Aorta (tissue), 5 donors: ENCODE results near the gene TLCD5. TPM values are rescaled to one million over a fixed set of nuclear protein-coding genes. Genes with fewer than 3 reads are reported as not detected.

ENCODE experiments used
- ATAC-seq: fragments of 200-7000 bp; cut with Tn5 transposase; one replicate; pipeline ENCODE4 v1.9.1; 2022; ENCODE audit warnings: moderate library complexity; ENCODE audit not compliant: low FRiP score
- DNase-seq, 2 donors: peaks; one replicate each; pipeline ENCODE4 v3.0.0-alpha.2; 2020
- H3K27ac ChIP-seq, 2 donors: one replicate each; pipeline ENCODE4 v1.5.1; 2013; ENCODE audit warnings: low read length in 2 of 2, mild to moderate bottlenecking in 2 of 2, moderate library complexity in 2 of 2, control low read depth in 1 of 2, inconsistent platforms in 1 of 2, low read depth in 1 of 2
- H3K27me3 ChIP-seq, 2 donors: one replicate each; pipeline ENCODE4 v1.6.1; 2013; ENCODE audit warnings: control low read depth in 1 of 2, low read length in 1 of 2, mild to moderate bottlenecking in 1 of 2, moderate library complexity in 1 of 2; ENCODE audit not compliant: insufficient read depth in 2 of 2, control insufficient read depth in 1 of 2
- H3K36me3 ChIP-seq, 2 donors: one replicate each; pipeline ENCODE4 v1.6.1; 2013; ENCODE audit warnings: control low read depth in 1 of 2, low read length in 1 of 2, mild to moderate bottlenecking in 1 of 2; ENCODE audit not compliant: insufficient read depth in 2 of 2, control insufficient read depth in 1 of 2
- H3K4me1 ChIP-seq, 2 donors: one replicate each; pipeline ENCODE4 v1.6.1; 2013; ENCODE audit warnings: low read length in 2 of 2, control low read depth in 1 of 2, mild to moderate bottlenecking in 1 of 2, moderate library complexity in 1 of 2; ENCODE audit not compliant: insufficient read depth in 2 of 2, control insufficient read depth in 1 of 2
- H3K4me3 ChIP-seq, 2 donors: one replicate each; pipeline ENCODE4 v1.5.1; 2013; ENCODE audit warnings: low read length in 2 of 2, control low read depth in 1 of 2, mild to moderate bottlenecking in 1 of 2
- H3K9me3 ChIP-seq: one replicate; pipeline ENCODE4 v1.6.1; 2013; ENCODE audit warnings: mild to moderate bottlenecking, low read length; ENCODE audit not compliant: control insufficient read depth
- WGBS, 2 donors: extraction: QIAGEN DNeasy Blood & Tissue Kit; methylation state at CpG; one replicate each; pipeline ENCODE4 v1.1.7; 2013; 5-methylcytosine and 5-hydroxymethylcytosine counted together
- intact Hi-C, 2 donors: fragments of 100-400 bp; cut with DNase I; formaldehyde crosslinking; loops; one replicate each; pipeline versions ENCODE4 v1.14.2 to v1.15.0; 2022
- polyA plus RNA-seq, 2 donors: library from polyadenylated mRNA; stranded (reverse); fragments of 200-250 nt; gene quantifications; one replicate each; pipeline ENCODE4 v1.2.3, GENCODE V29; 2013
- total RNA-seq, 2 donors: library from RNA; stranded (reverse); fragmentation: NEBNext Ultra II Directional; extraction: Animal tissue kit (Norgen Biotek cat#: 25700); gene quantifications; one replicate each; pipeline ENCODE4 v1.2.1, GENCODE V29; 2021
- donor health status: healthy with polysubstance abuse.
- donor health status: Bipolar disorder and iron deficiency.
- donor health status: DM: no; HTN: no; CAD: no.
- donor health status: DM: no; HTN: no; CAD: no.
- donor health status: DM: yes; HTN: yes; CAD: no.

The TLCD5 gene
- total and polyA plus RNA-seq, 4 donors: 2.3 to 10.5 (median 7.0) TPM

- H3K9me3 ChIP-seq: no peaks in the 10 kb centered on the region
- H3K27me3 ChIP-seq: no peaks in the 10 kb centered on the region
- DNase-seq: no peak
- intact Hi-C loops: no loop called here
- ATAC-seq: no peak
- peaks cover 0 to 5% of the 10 kb centered on the region in 2 donors for H3K36me3 ChIP-seq
- H3K4me1 ChIP-seq: peaks cover 3 to 5% of the 10 kb centered on the region in 2 donors
- 6 to 10% methylated on average over 2 of the region's 2 CpGs for WGBS, 2 donors
- H3K4me3 ChIP-seq: no peak overlapping the region
- peak overlapping the region in 1 of 2 donors; percentile 54 for H3K27ac ChIP-seq
Observed at GRCh38 chr11:120331301-120331996, 6.3 kb downstream of the TLCD5 start.

DNA sequence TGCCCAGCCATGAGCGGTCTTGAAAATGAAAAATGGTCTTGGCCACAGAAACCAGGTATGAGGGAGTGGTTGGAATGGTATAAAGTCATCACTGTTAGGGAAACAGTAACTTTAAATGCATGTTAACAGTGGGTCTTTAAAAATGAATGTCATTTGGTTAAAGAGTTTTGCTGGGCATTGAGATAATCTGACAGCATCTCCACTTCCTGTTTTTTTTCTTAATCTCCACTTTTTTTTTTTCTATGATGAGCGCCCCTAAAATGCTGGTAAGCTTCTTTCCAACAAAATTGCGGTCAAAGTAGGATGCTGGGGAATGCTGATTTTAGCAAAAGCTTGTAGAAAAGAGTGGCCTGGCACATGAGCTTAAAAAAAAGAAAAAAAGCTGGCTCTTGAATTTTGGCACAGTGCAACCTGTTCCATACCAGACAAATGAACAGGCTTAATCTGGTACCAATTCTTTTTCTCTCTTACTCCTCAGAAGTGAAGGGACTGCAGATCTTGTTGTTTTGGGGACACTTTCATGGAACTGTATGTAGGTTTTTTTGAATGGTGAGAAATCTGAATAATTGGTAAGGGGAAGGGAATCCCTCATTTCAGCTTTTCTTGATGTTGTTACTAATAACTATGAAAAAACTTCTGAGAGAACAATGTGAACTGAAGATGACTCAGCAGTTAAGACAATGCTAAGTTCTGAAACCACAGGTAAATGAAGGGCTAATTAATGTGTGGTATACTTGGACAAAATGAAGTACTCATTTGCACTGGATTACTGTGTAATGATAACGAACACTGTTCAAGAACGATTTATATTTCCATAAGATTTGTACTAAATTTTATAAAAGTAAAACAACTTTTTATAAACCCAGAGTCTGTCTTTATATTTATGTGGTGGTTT, 8.0 kb downstream of the TLCD5 start:
- H3K4me1 ChIP-seq: peaks cover 3 to 5% of the 10 kb centered on the region in 2 donors
- ATAC-seq (no peak), DNase-seq (no peak)
- no peak overlapping the region for H3K4me3 ChIP-seq
- H3K27ac ChIP-seq: peak overlapping the region in 1 of 2 donors; percentile 47
- H3K27me3 ChIP-seq: no peaks in the 10 kb centered on the region
- peaks cover 0 to 5% of the 10 kb centered on the region in 2 donors for H3K36me3 ChIP-seq
- H3K9me3 ChIP-seq: no peaks in the 10 kb centered on the region
- intact Hi-C loops: no loop called here
- WGBS, 2 donors: 21 to 30% methylated on average over 5 of the region's 5 CpGs

DNA sequence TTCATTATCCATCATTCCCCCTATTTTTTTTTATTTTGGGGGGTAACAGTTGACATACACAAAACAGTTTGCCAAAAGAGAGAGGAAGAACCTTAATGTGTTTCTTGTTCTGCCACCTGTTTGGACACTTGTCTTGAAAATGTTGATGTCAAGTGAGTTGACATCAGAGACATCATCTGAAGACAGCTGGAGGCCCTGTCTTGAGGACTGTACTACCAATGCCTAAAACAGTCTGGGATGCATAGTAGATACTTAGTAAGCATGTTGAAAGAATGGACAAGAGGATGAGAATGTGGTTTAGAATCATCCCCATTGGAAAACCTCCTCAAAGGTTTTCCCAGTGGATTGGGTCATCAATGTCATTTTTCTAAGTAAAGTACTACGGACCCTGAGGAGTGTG, 8.7 kb downstream of the TLCD5 start:
- no peak overlapping the region for H3K4me3 ChIP-seq
- H3K27ac ChIP-seq: peak overlapping the region; percentile 78 to 87
- WGBS, 2 donors: 24 to 31% methylated on average over 1 of the region's 1 CpG
- no peak for ATAC-seq
- peaks cover 0 to 5% of the 10 kb centered on the region in 2 donors for H3K36me3 ChIP-seq
- no peaks in the 10 kb centered on the region for H3K9me3 ChIP-seq
- DNase-seq: no peak
- peaks cover 3 to 5% of the 10 kb centered on the region in 2 donors for H3K4me1 ChIP-seq
- intact Hi-C loops: no loop called here
- no peaks in the 10 kb centered on the region for H3K27me3 ChIP-seq

- Histone ChIP-seq H3K36me3 (peaks cover 0 to 5% of the 10 kb centered on the region in 2 donors), H3K4me1 (peaks cover 3 to 5% of the 10 kb centered on the region in 2 donors), H3K27me3 (no peaks in the 10 kb centered on the region), H3K9me3 (no peaks in the 10 kb centered on the region), H3K27ac (peak overlapping the region in 1 of 2 donors; percentile 48), H3K4me3 (no peak overlapping the region)
- 3 to 10% methylated on average over 1 of the region's 1 CpG for WGBS, 2 donors
- intact Hi-C loops: no loop called here
- no peak for ATAC-seq
- no peak for DNase-seq
Observed at GRCh38 chr11:120334332-120334731, 9.2 kb downstream of the TLCD5 start.

GRCh38 chr11:120334894-120335462, 9.9 kb downstream of the TLCD5 start:
- intact Hi-C loops: loop anchor here in 1 of 2 donors (5.0 kb wide), 1 partner anchor 97 kb away; no protein-coding TSS in a partner anchor
- WGBS, 2 donors: 0 to 1% methylated on average over 8 of the region's 8 CpGs
- no peaks in the 10 kb centered on the region for H3K27me3 ChIP-seq
- peaks cover 0 to 2% of the 10 kb centered on the region in 2 donors for H3K36me3 ChIP-seq
- H3K9me3 ChIP-seq: no peaks in the 10 kb centered on the region
- peaks cover 5% of the 10 kb centered on the region in 2 donors for H3K4me1 ChIP-seq
- ATAC-seq (peak; percentile 78), DNase-seq (no peak)
- peak overlapping the region; percentile 12 to 80 for H3K4me3 ChIP-seq
- peak overlapping the region; percentile 71 to 97 for H3K27ac ChIP-seq

DNA sequence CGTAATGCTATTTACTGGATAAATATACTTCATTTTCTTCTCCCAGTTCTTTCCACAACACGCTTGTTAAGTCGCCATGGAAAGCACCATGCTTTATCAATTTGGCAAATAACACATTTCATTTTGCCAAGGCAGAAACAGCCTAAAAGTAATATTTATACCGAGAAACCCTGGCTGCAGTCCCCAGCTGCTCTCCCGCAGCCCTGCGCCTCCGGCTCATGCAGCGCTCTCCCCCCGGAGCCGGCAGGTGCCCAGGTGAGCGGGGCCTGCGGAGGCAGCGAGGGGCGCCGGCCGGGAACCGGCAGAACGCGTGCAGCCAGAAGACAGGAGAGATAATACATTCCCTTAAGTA, 10.4 kb downstream of the TLCD5 start:
- Histone ChIP-seq H3K36me3 (no peaks in the 10 kb centered on the region), H3K4me1 (peaks cover 5% of the 10 kb centered on the region in 2 donors), H3K27me3 (no peaks in the 10 kb centered on the region), H3K27ac (peak overlapping the region; percentile 78 to 97), H3K4me3 (peak overlapping the region; percentile 12 to 80), H3K9me3 (no peaks in the 10 kb centered on the region)
- no peak for DNase-seq
- ATAC-seq: peak; percentile 43
- intact Hi-C loops: loop anchor here in 1 of 2 donors (5.0 kb wide), 1 partner anchor 97 kb away; no protein-coding TSS in a partner anchor
- 0% methylated on average over 19 of the region's 19 CpGs for WGBS, 2 donors

- Histone ChIP-seq H3K4me3 (peak within 1 kb of the TSS; percentile 80 to 81), H3K27ac (peak within 1 kb of the TSS; percentile 81 to 97), H3K27me3 (no peaks in the 10 kb centered on the region), H3K9me3 (no peaks in the 10 kb centered on the region), H3K4me1 (peaks cover 5% of the 10 kb centered on the region in 2 donors), H3K36me3 (no peaks in the 10 kb centered on the region)
- DNase-seq (peak; percentile 98 to 99), ATAC-seq (peak; percentile 90)
- intact Hi-C loops: loop anchor here (2.0 to 5.0 kb wide), 2 partner anchors 93 to 96 kb away; no protein-coding TSS in a partner anchor
- 0% methylated on average over 47 to 92 of the region's 92 CpGs for WGBS, 2 donors
Observed at GRCh38 chr11:120335908-120336640, 11.0 kb downstream of the TLCD5 start, which contains the start of gene ARHGEF12. TSS of gene ARHGEF12 (plus strand) at chr11:120336413. CDS start at chr11:120337244, 831 bp downstream.
